Loucy (cell line): ENCODE results near the gene TP73.

ENCODE experiments used
- H2AFZ ChIP-seq: fragments of 200-600 bp; sonication (generic); 2 replicates; pipeline ENCODE4 v1.6.0; 2016; ENCODE audit warnings: antibody characterized with exemption, mild to moderate bottlenecking, low read length, moderate library complexity
- H3F3A ChIP-seq: fragments of 200-600 bp; 2 replicates; pipeline ENCODE4 v1.6.0; 2016; ENCODE audit warnings: antibody characterized with exemption, low read depth, mild to moderate bottlenecking
- H3K27me3 ChIP-seq: fragments of 200-600 bp; sonication (generic); 2 replicates; pipeline ENCODE4 v1.6.1; 2014; ENCODE audit warnings: low read length, mild to moderate bottlenecking; ENCODE audit not compliant: insufficient read depth, poor library complexity, severe bottlenecking
- H3K36me3 ChIP-seq: fragments of 200-600 bp; sonication (generic); 2 replicates; pipeline ENCODE4 v1.6.1; 2016; ENCODE audit warnings: low read length; ENCODE audit not compliant: insufficient read depth
- H3K4me1 ChIP-seq: fragments of 200-600 bp; sonication (generic); 2 replicates; pipeline ENCODE4 v1.5.1; 2014; ENCODE audit warnings: low read length, mild to moderate bottlenecking; ENCODE audit not compliant: insufficient read depth, poor library complexity, severe bottlenecking
- H3K4me2 ChIP-seq: fragments of 200-600 bp; sonication (generic); 2 replicates; pipeline ENCODE4 v1.6.0; 2014; ENCODE audit warnings: antibody characterized with exemption, low read length, low read depth, mild to moderate bottlenecking; ENCODE audit not compliant: poor library complexity, severe bottlenecking
- H3K4me3 ChIP-seq: fragments of 200-600 bp; sonication (generic); 2 replicates; pipeline ENCODE4 v1.5.1; 2014; ENCODE audit warnings: low read length, mild to moderate bottlenecking, mixed read lengths; ENCODE audit not compliant: poor library complexity, severe bottlenecking
- H3K79me2 ChIP-seq: fragments of 200-600 bp; sonication (generic); 2 replicates; pipeline ENCODE4 v1.6.1; 2014; ENCODE audit warnings: low read length; ENCODE audit not compliant: insufficient read depth
- H3K9ac ChIP-seq: fragments of 200-600 bp; sonication (generic); 2 replicates; pipeline ENCODE4 v1.6.0; 2014; ENCODE audit warnings: mild to moderate bottlenecking, low read depth, low read length, moderate library complexity; ENCODE audit not compliant: poor library complexity, severe bottlenecking
- H3K9me2 ChIP-seq: fragments of 200-600 bp; sonication (generic); replicated peaks from 2 replicates; pipeline ENCODE4 v1.6.1; 2016; ENCODE audit warnings: low read depth, low read length, mixed read lengths
- H3K9me3 ChIP-seq: fragments of 200-600 bp; sonication (generic); 2 replicates; pipeline ENCODE4 v1.6.1; 2014; ENCODE audit warnings: mild to moderate bottlenecking, antibody characterized with exemption, low read length, low read depth; ENCODE audit not compliant: insufficient read depth
- H4K20me1 ChIP-seq: fragments of 200-600 bp; sonication (generic); 2 replicates; pipeline ENCODE4 v1.6.0; 2014; ENCODE audit warnings: antibody characterized with exemption, low read length, mild to moderate bottlenecking; ENCODE audit not compliant: insufficient read depth, poor library complexity, severe bottlenecking
- CTCF ChIP-seq: fragments of 200-600 bp; sonication (generic); conservative IDR thresholded peaks from 2 replicates; pipeline ENCODE4 v1.5.1; 2014; ENCODE audit warnings: mild to moderate bottlenecking, antibody characterized with exemption, low read length
- EZH2phosphoT487 ChIP-seq: fragments of 200-600 bp; IDR thresholded peaks from 2 replicates; pipeline ENCODE4 v1.6.1; 2018; ENCODE audit warnings: antibody characterized with exemption, mild to moderate bottlenecking, moderate library complexity, borderline replicate concordance

Gene TP73

GRCh38 chr1:3727042-3727824 lies 74.9 kb downstream of the TP73 start:
- Histone ChIP-seq H3K4me1 (no peaks in the 10 kb centered on the region), H2AFZ (no peak overlapping the region), H3K27me3 (no peaks in the 10 kb centered on the region), H3K4me3 (no peak overlapping the region), H3K36me3 (no peaks in the 10 kb centered on the region), H3F3A (no peaks in the 10 kb centered on the region), H3K9me2 (no peaks in the 10 kb centered on the region), H3K4me2 (no peak overlapping the region), H3K9ac (no peak overlapping the region), H3K79me2 (no peaks in the 10 kb centered on the region), H3K9me3 (no peaks in the 10 kb centered on the region), H4K20me1 (no peaks in the 10 kb centered on the region)
- TF ChIP-seq CTCF (peak; percentile 49), EZH2phosphoT487 (no peak)

- H3K4me2 ChIP-seq: no peak overlapping the region
- H3K27me3 ChIP-seq: no peaks in the 10 kb centered on the region
- H3K9ac ChIP-seq: no peak overlapping the region
- H4K20me1 ChIP-seq: no peaks in the 10 kb centered on the region
- H3K4me1 ChIP-seq: no peaks in the 10 kb centered on the region
- H3K4me3 ChIP-seq: no peak overlapping the region
- H3K79me2 ChIP-seq: no peaks in the 10 kb centered on the region
- no peaks in the 10 kb centered on the region for H3K9me3 ChIP-seq
- no peaks in the 10 kb centered on the region for H3F3A ChIP-seq
- H3K36me3 ChIP-seq: no peaks in the 10 kb centered on the region
- TF ChIP-seq EZH2phosphoT487: no peak
- TF ChIP-seq CTCF: no peak
- no peaks in the 10 kb centered on the region for H3K9me2 ChIP-seq
- no peak overlapping the region for H2AFZ ChIP-seq
These were observed 75.8 kb downstream of the TP73 start for GRCh38 chr1:3727825-3728776.

- Histone ChIP-seq H3F3A (no peaks in the 10 kb centered on the region), H3K4me1 (no peaks in the 10 kb centered on the region), H3K36me3 (no peaks in the 10 kb centered on the region), H4K20me1 (no peaks in the 10 kb centered on the region), H3K9ac (no peak overlapping the region), H3K9me2 (no peaks in the 10 kb centered on the region), H3K27me3 (no peaks in the 10 kb centered on the region), H2AFZ (no peak overlapping the region), H3K9me3 (no peaks in the 10 kb centered on the region), H3K4me3 (no peak overlapping the region), H3K4me2 (no peak overlapping the region), H3K79me2 (no peaks in the 10 kb centered on the region)
- TF ChIP-seq CTCF: no peak
- no peak for TF ChIP-seq EZH2phosphoT487
These were observed 77.6 kb downstream of the TP73 start for GRCh38 chr1:3729594-3730542.
